WTC11 (cell line): ENCODE results near the gene FBXO40. TPM values are rescaled to one million over a fixed set of nuclear protein-coding genes. Genes with fewer than 3 reads are reported as not detected.

Experiments used
- ATAC-seq: fragments of 200-7000 bp; cut with Tn5 transposase; 2 replicates; pipeline ENCODE4 v1.10.0; 2021; ENCODE audit warnings: mild to moderate bottlenecking, moderate library complexity
- CTCF ChIA-PET: fragments of 300-600 bp; sonication (Branson Sonifier 250); formaldehyde crosslinking; loops from one replicate; lab custom pipeline; 2021; ENCODE audit warnings: antibody characterized with exemption; lab: Charles Lee
- POLR2A ChIA-PET: fragments of 350-600 bp; sonication (Branson Sonifier 250); formaldehyde crosslinking; loops from one replicate; lab custom pipeline; 2021; ENCODE audit warnings: antibody characterized with exemption; lab: Charles Lee
- DNase-seq: peaks from one replicate; pipeline ENCODE4 v3.0.0; 2021; ENCODE audit warnings: low spot score
- H3K27ac Mint-ChIP-seq: 2 replicates; pipeline ENCODE4 v1.8.0; 2021; ENCODE audit warnings: mixed read lengths
- H3K27me3 Mint-ChIP-seq: 2 replicates; pipeline ENCODE4 v1.8.0; 2021; ENCODE audit warnings: low read depth, mild to moderate bottlenecking, moderate library complexity, mixed read lengths
- H3K36me3 Mint-ChIP-seq: 2 replicates; pipeline ENCODE4 v1.8.0; 2021; ENCODE audit warnings: mixed read lengths
- H3K4me1 Mint-ChIP-seq: 2 replicates; pipeline ENCODE4 v1.8.0; 2022; ENCODE audit warnings: mixed read lengths
- H3K4me3 Mint-ChIP-seq: 2 replicates; pipeline ENCODE4 v1.8.0; 2021; ENCODE audit warnings: mild to moderate bottlenecking, moderate library complexity, mixed read lengths
- H3K9me3 Mint-ChIP-seq: 2 replicates; pipeline ENCODE4 v1.8.0; 2021; ENCODE audit warnings: mixed read lengths
- ATF1 ChIP-seq: sonication (generic); formaldehyde crosslinking; IDR thresholded peaks from 2 replicates; pipeline ENCODE4 v1.8.1; 2023; ENCODE audit warnings: mild to moderate bottlenecking, moderate library complexity, missing genetic modification reagents
- CDX4 ChIP-seq: fragments of 250-450 bp; sonication (Bioruptor Pico); IDR thresholded peaks from 2 replicates; pipeline ENCODE4 v1.9.0; 2021; ENCODE audit warnings: moderate library complexity, mild to moderate bottlenecking, inconsistent platforms, borderline replicate concordance
- ERG ChIP-seq: fragments of 250-450 bp; sonication (Bioruptor Pico); IDR thresholded peaks from 2 replicates; pipeline ENCODE4 v1.8.0; 2021; ENCODE audit warnings: mild to moderate bottlenecking
- FOXK1 ChIP-seq: sonication (generic); formaldehyde crosslinking; IDR thresholded peaks from 2 replicates; pipeline ENCODE4 v1.8.0; 2022; ENCODE audit warnings: mild to moderate bottlenecking, moderate library complexity, missing genetic modification reagents
- GABPB1 ChIP-seq: sonication (generic); formaldehyde crosslinking; IDR thresholded peaks from 2 replicates; pipeline ENCODE4 v1.8.1; 2023; ENCODE audit warnings: mild to moderate bottlenecking, missing genetic modification reagents
- MXD4 ChIP-seq: fragments of 250-450 bp; sonication (Bioruptor Pico); IDR thresholded peaks from 2 replicates; pipeline ENCODE4 v1.8.0; 2021; ENCODE audit warnings: mild to moderate bottlenecking, moderate library complexity, borderline replicate concordance
- OVOL2 ChIP-seq: fragments of 250-450 bp; sonication (Bioruptor Pico); IDR thresholded peaks from 2 replicates; pipeline ENCODE4 v1.9.0; 2021; ENCODE audit warnings: mild to moderate bottlenecking, borderline replicate concordance
- TEAD4 ChIP-seq: sonication (generic); formaldehyde crosslinking; IDR thresholded peaks from 2 replicates; pipeline ENCODE4 v1.8.0; 2022; ENCODE audit warnings: mild to moderate bottlenecking, missing genetic modification reagents
- ZNF138 ChIP-seq: sonication (generic); formaldehyde crosslinking; conservative IDR thresholded peaks from 2 replicates; pipeline ENCODE4 v1.8.1; 2022; ENCODE audit warnings: mild to moderate bottlenecking, moderate library complexity, missing genetic modification reagents
- ZNF281 ChIP-seq: sonication (generic); formaldehyde crosslinking; IDR thresholded peaks from 2 replicates; pipeline ENCODE4 v1.8.0; 2023; ENCODE audit warnings: mild to moderate bottlenecking, missing genetic modification reagents
- ZNF423 ChIP-seq: fragments of 250-450 bp; sonication (Bioruptor Pico); IDR thresholded peaks from 2 replicates; pipeline ENCODE4 v2.1.2; 2022; ENCODE audit warnings: mild to moderate bottlenecking, moderate library complexity
- ZNF425 ChIP-seq: fragments of 250-450 bp; sonication (Bioruptor Pico); conservative IDR thresholded peaks from 2 replicates; pipeline ENCODE4 v1.9.0; 2021; ENCODE audit warnings: mild to moderate bottlenecking
- total RNA-seq: library from RNA; stranded (reverse); gene quantifications from 3 replicates; pipeline ENCODE4 v1.2.3, GENCODE V29; 2021
- TF ChIP-seq, protein P1 (sequence below): sonication (generic); formaldehyde crosslinking; IDR thresholded peaks from 2 replicates; pipeline ENCODE4 v1.8.1; 2023; ENCODE audit warnings: mild to moderate bottlenecking, missing genetic modification reagents, borderline replicate concordance
- TF ChIP-seq, protein P2 (sequence below): sonication (generic); formaldehyde crosslinking; IDR thresholded peaks from 2 replicates; pipeline ENCODE4 v1.8.1; 2022; ENCODE audit warnings: mild to moderate bottlenecking, missing genetic modification reagents, moderate library complexity, borderline replicate concordance

Gene FBXO40
- total RNA-seq, 1 experiment from 2014 or later, result 0.04 TPM

DNA sequence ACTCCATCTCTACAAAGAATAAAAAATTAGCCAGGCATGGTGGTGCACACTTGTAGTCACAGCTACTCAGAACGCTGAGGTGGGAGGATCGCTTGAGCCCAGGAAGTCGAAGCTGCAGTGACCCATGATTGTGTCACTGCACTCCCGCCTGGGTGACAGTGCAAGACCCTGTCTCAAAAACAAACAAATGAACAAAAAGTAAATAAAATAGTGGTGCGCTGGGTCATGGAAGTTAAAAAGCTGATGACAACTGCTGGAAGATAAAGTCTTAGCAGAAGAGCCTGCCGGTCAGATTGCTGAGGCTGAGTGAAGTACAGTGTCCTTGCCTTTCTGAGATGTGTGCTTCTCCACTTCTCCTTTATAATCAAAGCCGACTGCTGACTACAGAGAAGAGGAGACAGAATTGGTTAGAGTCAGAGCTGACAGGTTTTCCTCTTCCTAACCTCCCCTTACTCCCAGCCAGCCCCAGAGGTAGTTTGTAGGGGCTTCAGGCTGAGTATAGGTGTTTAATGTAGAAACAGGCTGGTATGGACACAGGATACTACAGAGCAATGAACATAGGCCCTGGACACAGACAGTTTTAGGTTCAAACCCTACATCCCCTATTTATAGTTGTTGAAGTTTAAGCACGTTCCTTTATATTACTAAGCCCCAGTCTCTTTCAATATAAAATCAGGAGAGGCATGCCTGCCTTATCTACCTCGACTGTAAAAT is 49.6 kb downstream of the FBXO40 start:
- DNase-seq (no peak), ATAC-seq (peak; percentile 32; the same call in 1 of the 2 replicates)
- Mint-ChIP-seq H3K4me1 (peaks cover 29% of the 10 kb centered on the region), H3K27me3 (no peaks in the 10 kb centered on the region), H3K36me3 (no peaks in the 10 kb centered on the region), H3K9me3 (no peaks in the 10 kb centered on the region), H3K27ac (peak overlapping the region; percentile 37), H3K4me3 (no peak overlapping the region)
- ChIA-PET POLR2A (interaction anchor here (0.7 kb wide), 1 partner anchor 188 kb away, joined by 5 read pairs; no protein-coding TSS in a partner anchor), CTCF (no interaction called here)
- TF ChIP-seq ZNF281 (CRISPR knock-in tag) (no peak), GABPB1 (CRISPR knock-in tag) (0 out of 2 replicates have a peak, but pooled peaks have one; percentile 13)

DNA sequence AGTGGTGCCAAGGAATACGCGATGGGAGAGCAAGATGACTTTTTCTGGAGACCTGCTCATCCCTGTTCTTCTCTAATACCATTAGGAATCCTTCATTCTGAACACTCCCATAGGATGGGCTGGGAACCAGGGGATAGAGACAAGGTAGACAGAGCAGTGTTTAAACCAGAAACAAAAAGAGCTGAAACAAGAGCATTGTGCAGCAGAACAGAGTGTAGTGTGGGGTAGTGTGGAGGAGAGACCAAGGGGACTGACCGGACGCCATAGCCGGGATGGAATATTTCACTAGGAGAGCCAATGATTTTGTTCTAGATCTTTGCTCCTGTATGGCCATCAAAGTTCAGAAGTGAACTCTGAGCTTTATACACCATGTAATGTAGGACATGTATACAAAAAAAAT is 51.9 kb downstream of the FBXO40 start:
- H3K36me3 Mint-ChIP-seq, result no peaks in the 10 kb centered on the region
- CTCF ChIA-PET, result no interaction called here
- no peak overlapping the region for H3K27ac Mint-ChIP-seq
- no peaks in the 10 kb centered on the region for H3K27me3 Mint-ChIP-seq
- no peak for ATAC-seq
- no peaks in the 10 kb centered on the region for H3K9me3 Mint-ChIP-seq
- no peak for DNase-seq
- H3K4me3 Mint-ChIP-seq, result no peak overlapping the region
- TF ChIP-seq ATF1 (CRISPR knock-in tag), result no peak
- TF ChIP-seq, protein P1, sequence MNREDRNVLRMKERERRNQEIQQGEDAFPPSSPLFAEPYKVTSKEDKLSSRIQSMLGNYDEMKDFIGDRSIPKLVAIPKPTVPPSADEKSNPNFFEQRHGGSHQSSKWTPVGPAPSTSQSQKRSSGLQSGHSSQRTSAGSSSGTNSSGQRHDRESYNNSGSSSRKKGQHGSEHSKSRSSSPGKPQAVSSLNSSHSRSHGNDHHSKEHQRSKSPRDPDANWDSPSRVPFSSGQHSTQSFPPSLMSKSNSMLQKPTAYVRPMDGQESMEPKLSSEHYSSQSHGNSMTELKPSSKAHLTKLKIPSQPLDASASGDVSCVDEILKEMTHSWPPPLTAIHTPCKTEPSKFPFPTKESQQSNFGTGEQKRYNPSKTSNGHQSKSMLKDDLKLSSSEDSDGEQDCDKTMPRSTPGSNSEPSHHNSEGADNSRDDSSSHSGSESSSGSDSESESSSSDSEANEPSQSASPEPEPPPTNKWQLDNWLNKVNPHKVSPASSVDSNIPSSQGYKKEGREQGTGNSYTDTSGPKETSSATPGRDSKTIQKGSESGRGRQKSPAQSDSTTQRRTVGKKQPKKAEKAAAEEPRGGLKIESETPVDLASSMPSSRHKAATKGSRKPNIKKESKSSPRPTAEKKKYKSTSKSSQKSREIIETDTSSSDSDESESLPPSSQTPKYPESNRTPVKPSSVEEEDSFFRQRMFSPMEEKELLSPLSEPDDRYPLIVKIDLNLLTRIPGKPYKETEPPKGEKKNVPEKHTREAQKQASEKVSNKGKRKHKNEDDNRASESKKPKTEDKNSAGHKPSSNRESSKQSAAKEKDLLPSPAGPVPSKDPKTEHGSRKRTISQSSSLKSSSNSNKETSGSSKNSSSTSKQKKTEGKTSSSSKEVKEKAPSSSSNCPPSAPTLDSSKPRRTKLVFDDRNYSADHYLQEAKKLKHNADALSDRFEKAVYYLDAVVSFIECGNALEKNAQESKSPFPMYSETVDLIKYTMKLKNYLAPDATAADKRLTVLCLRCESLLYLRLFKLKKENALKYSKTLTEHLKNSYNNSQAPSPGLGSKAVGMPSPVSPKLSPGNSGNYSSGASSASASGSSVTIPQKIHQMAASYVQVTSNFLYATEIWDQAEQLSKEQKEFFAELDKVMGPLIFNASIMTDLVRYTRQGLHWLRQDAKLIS (CRISPR knock-in tag), result no peak
- no peak for TF ChIP-seq ERG (CRISPR knock-in tag)
- TF ChIP-seq OVOL2 (CRISPR knock-in tag), result no peak
- no peak for TF ChIP-seq TEAD4 (CRISPR knock-in tag)
- no peak for TF ChIP-seq ZNF425 (CRISPR knock-in tag)
- no peak for TF ChIP-seq MXD4 (CRISPR knock-in tag)
- no peak for TF ChIP-seq ZNF423 (CRISPR knock-in tag)
- no peak for TF ChIP-seq CDX4
- TF ChIP-seq, protein P2, sequence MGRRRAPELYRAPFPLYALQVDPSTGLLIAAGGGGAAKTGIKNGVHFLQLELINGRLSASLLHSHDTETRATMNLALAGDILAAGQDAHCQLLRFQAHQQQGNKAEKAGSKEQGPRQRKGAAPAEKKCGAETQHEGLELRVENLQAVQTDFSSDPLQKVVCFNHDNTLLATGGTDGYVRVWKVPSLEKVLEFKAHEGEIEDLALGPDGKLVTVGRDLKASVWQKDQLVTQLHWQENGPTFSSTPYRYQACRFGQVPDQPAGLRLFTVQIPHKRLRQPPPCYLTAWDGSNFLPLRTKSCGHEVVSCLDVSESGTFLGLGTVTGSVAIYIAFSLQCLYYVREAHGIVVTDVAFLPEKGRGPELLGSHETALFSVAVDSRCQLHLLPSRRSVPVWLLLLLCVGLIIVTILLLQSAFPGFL (CRISPR knock-in tag), result no peak
- TF ChIP-seq ZNF138, result no peak
- TF ChIP-seq ZNF281 (CRISPR knock-in tag), result no peak
- no peak for TF ChIP-seq FOXK1 (CRISPR knock-in tag)
- POLR2A ChIA-PET, result no interaction called here
- H3K4me1 Mint-ChIP-seq, result peaks cover 21% of the 10 kb centered on the region
